Natural killer cell (primary cell): ENCODE measurements around the gene HLA-B. TPM values are rescaled to one million over a fixed set of nuclear protein-coding genes. Genes with fewer than 3 reads are reported as not detected.

Experiments
- ATAC-seq, 3 donors: fragments of 150-1000 bp in 2 of 3; fragments of 200-7000 bp in 1 of 3; cut with Tn5 transposase; 1 replicate in 1 of 3; 2 replicates in 2 of 3; pipeline ENCODE4 v1.10.0; 2021; ENCODE audit warnings: mild to moderate bottlenecking in 2 of 3, moderate library complexity in 2 of 3
- DNase-seq, 2 donors: peaks; one replicate each; pipeline versions ENCODE4 v3.0.0 to v3.0.0-alpha.2; 2013 to 2021; ENCODE audit warnings: mixed read lengths in 1 of 2
- H3K27ac ChIP-seq: one replicate; pipeline ENCODE4 v1.5.1; 2013; ENCODE audit warnings: mild to moderate bottlenecking, low read length
- H3K27me3 ChIP-seq: one replicate; pipeline ENCODE4 v1.6.1; 2013; ENCODE audit warnings: low read length; ENCODE audit not compliant: control insufficient read depth, insufficient read depth
- H3K36me3 ChIP-seq: one replicate; pipeline ENCODE4 v1.6.1; 2013; ENCODE audit warnings: low read length; ENCODE audit not compliant: control insufficient read depth, insufficient read depth
- H3K4me1 ChIP-seq: one replicate; pipeline ENCODE4 v1.6.1; 2013; ENCODE audit warnings: low read length; ENCODE audit not compliant: control insufficient read depth, insufficient read depth
- H3K4me3 ChIP-seq: one replicate; pipeline ENCODE4 v1.5.1; 2013; ENCODE audit warnings: low read length
- H3K9me3 ChIP-seq: one replicate; pipeline ENCODE4 v1.6.1; 2013; ENCODE audit warnings: low read length; ENCODE audit not compliant: control insufficient read depth, insufficient read depth
- H3K27ac Mint-ChIP-seq, 2 donors: one replicate each; pipeline ENCODE4 v1.8.0; 2022; ENCODE audit warnings: mild to moderate bottlenecking in 2 of 2, mixed read lengths in 2 of 2, moderate library complexity in 1 of 2
- H3K27me3 Mint-ChIP-seq, 2 donors: one replicate each; pipeline ENCODE4 v1.8.0; 2022; ENCODE audit warnings: low read depth in 2 of 2, mixed read lengths in 2 of 2
- H3K36me3 Mint-ChIP-seq: one replicate; pipeline ENCODE4 v1.8.0; 2022; ENCODE audit warnings: mixed read lengths
- H3K4me1 Mint-ChIP-seq, 2 donors: one replicate each; pipeline ENCODE4 v1.8.0; 2022; ENCODE audit warnings: mixed read lengths in 2 of 2
- H3K4me3 Mint-ChIP-seq: one replicate; pipeline ENCODE4 v1.8.0; 2022; ENCODE audit warnings: mild to moderate bottlenecking, moderate library complexity, mixed read lengths
- H3K9me3 Mint-ChIP-seq, 2 donors: one replicate each; pipeline ENCODE4 v1.8.0; 2022; ENCODE audit warnings: mixed read lengths in 2 of 2
- CTCF ChIP-seq: fragments of 200-600 bp; IDR thresholded peaks from one replicate; pipeline ENCODE4 v1.8.0; 2022; ENCODE audit warnings: antibody characterized with exemption
- WGBS: methylation state at CpG from one replicate; pipeline ENCODE4 v1.1.7; 2013; ENCODE audit warnings: missing lambda C conversion rate; ENCODE audit not compliant: insufficient coverage; 5-methylcytosine and 5-hydroxymethylcytosine counted together
- intact Hi-C: fragments of 100-400 bp; cut with micrococcal nuclease; formaldehyde crosslinking; loops from one replicate; pipeline ENCODE4 v1.14.2; 2022
- total RNA-seq, 4 donors: library from RNA; stranded (reverse); fragments of 120-200 nt in 1 of 4; gene quantifications; one replicate each; pipeline versions ENCODE4 v1.2.3 to v1.2.4, GENCODE V29; 2013 to 2022

HLA-B gene
- total RNA-seq, 3 donors from 2014 or later (not counting 1 experiment from before 2014, with no cell fraction given): 9,586 to 11,061 (median 11,048) TPM

DNA sequence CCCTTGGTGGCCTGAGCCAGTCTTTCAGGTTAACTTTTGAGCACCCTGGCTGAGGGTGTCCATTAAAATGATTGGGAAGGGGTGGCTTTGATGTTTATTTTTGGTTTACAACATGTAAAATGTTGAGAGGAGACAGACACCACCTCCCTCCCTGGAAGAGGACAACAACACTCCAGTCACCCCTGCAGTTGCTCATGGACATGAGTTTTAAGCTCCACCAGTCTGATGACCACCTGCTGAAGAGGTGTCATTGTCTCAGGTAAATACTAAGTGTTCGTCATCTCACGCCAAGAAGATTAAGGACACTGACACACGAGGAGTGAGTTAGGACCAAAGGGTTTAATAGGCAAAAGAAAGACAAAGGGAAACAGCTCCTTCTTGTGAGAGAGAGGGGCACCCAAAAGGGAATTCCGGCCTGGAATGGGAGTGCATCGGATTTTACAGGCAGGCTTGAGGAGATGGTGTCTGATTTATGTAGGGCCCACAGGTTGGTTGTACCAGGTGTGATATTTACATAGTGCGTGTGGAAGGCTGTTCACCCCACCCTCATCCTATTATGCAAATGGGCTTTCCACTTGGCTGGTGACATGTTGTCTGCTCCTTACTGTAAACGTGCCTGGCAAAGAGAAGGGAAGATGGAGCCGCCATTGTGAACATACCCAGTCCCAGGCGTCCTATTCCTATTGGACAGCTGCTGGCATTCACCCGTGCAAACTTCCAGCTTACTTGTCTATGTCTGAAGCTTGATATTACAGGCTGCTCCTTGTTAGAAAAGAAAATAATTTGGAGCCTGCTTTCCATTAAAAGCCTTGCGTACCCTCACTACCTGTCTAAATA lies 6.6 kb downstream of the HLA-B start:
- Histone ChIP-seq H3K27me3 (no peaks in the 10 kb centered on the region), H3K36me3 (peaks cover 24% of the 10 kb centered on the region), H3K27ac (peak overlapping the region; percentile 27), H3K4me1 (peaks cover 38% of the 10 kb centered on the region), H3K9me3 (no peaks in the 10 kb centered on the region), H3K4me3 (no peak overlapping the region)
- H3K9me3 Mint-ChIP-seq: no peaks in the 10 kb centered on the region
- peak in 1 of 3 donors; percentile 4 for ATAC-seq
- no peaks in the 10 kb centered on the region for H3K27me3 Mint-ChIP-seq
- 74% methylated on average over 9 of the region's 11 CpGs for WGBS
- H3K4me3 Mint-ChIP-seq: peak overlapping the region; percentile 97
- H3K27ac Mint-ChIP-seq: peak overlapping the region; percentile 100
- intact Hi-C loops: loop anchor here (10.0 kb wide), 1 partner anchor 736 kb away; the partner anchor contains the start of genes MRPS18B and PPP1R10
- H3K36me3 Mint-ChIP-seq: peaks cover 28% of the 10 kb centered on the region
- no peak for TF ChIP-seq CTCF
- H3K4me1 Mint-ChIP-seq: peaks cover 52 to 59% of the 10 kb centered on the region in 2 donors
- peak in 1 of 2 donors; percentile 54 for DNase-seq

GRCh38 chr6:31349301-31349700 lies 7.7 kb downstream of the HLA-B start:
- Mint-ChIP-seq H3K9me3 (no peaks in the 10 kb centered on the region), H3K4me1 (peaks cover 41 to 48% of the 10 kb centered on the region in 2 donors), H3K4me3 (peak overlapping the region; percentile 52), H3K36me3 (peaks cover 17% of the 10 kb centered on the region), H3K27ac (peak overlapping the region; percentile 100), H3K27me3 (no peaks in the 10 kb centered on the region)
- H3K4me1 ChIP-seq: peaks cover 31% of the 10 kb centered on the region
- no peak for TF ChIP-seq CTCF
- DNase-seq (no peak), ATAC-seq (peak in 1 of 3 donors; percentile 0)
- 93% methylated on average over 2 of the region's 4 CpGs for WGBS
- H3K36me3 ChIP-seq: peaks cover 13% of the 10 kb centered on the region
- intact Hi-C loops: no loop called here
- H3K4me3 ChIP-seq: no peak overlapping the region
- no peaks in the 10 kb centered on the region for H3K9me3 ChIP-seq
- no peaks in the 10 kb centered on the region for H3K27me3 ChIP-seq
- no peak overlapping the region for H3K27ac ChIP-seq

- Mint-ChIP-seq H3K36me3 (peaks cover 8% of the 10 kb centered on the region), H3K27ac (no peak overlapping the region), H3K27me3 (no peaks in the 10 kb centered on the region), H3K4me1 (peaks cover 2 to 7% of the 10 kb centered on the region in 2 donors), H3K4me3 (no peak overlapping the region), H3K9me3 (peaks cover 4 to 5% of the 10 kb centered on the region in 2 donors)
- DNase-seq (no peak), ATAC-seq (no peak)
- Histone ChIP-seq H3K4me3 (no peak overlapping the region), H3K27me3 (no peaks in the 10 kb centered on the region), H3K4me1 (peaks cover 4% of the 10 kb centered on the region), H3K9me3 (no peaks in the 10 kb centered on the region), H3K27ac (no peak overlapping the region), H3K36me3 (no peaks in the 10 kb centered on the region)
- WGBS: 84% methylated on average over 5 of the region's 5 CpGs
- TF ChIP-seq CTCF: no peak
- intact Hi-C loops: no loop called here
These were observed 11.8 kb downstream of the HLA-B start for GRCh38 chr6:31345026-31345730.
